NCI-H526 treated with DMSO at 0.1 percent for 48 hours (cell line): ENCODE results near the gene DELE1.

Experiments used
- DNase-seq: peaks from one replicate; lab custom pipeline; 2025; lab: John Stamatoyannopoulos, UW

Gene DELE1

GRCh38 chr5:141957367-141957996, 33.8 kb downstream of the DELE1 start:
- no peak for DNase-seq

- DNase-seq: no peak
These were observed 34.4 kb downstream of the DELE1 start, which contains the start of gene PCDH12 for GRCh38 chr5:141958113-141958512. PCDH12 (minus strand) TSS chr5:141958202; CDS start chr5:141957851, 351 bp downstream.

- no peak for DNase-seq
These were observed 35.0 kb downstream of the DELE1 start for GRCh38 chr5:141958546-141959172.

GRCh38 chr5:141960018-141960417, 36.3 kb downstream of the DELE1 start:
- no peak for DNase-seq

GRCh38 chr5:141960449-141961323, 37.0 kb downstream of the DELE1 start:
- peak; percentile 64 for DNase-seq

- no peak for DNase-seq
These were observed 37.8 kb downstream of the DELE1 start for GRCh38 chr5:141961466-141961865.

GRCh38 chr5:141963701-141964100, 40.0 kb downstream of the DELE1 start:
- DNase-seq: no peak

GRCh38 chr5:141965071-141965470, 41.4 kb downstream of the DELE1 start:
- DNase-seq: no peak

- no peak for DNase-seq
These were observed 42.7 kb downstream of the DELE1 start for GRCh38 chr5:141966275-141966962.

- no peak for DNase-seq
These were observed 43.3 kb downstream of the DELE1 start for GRCh38 chr5:141966963-141967333.

GRCh38 chr5:141968914-141969608, 45.4 kb downstream of the DELE1 start, which contains the start of gene RNF14:
RNF14 (plus strand) TSS chr5:141969105; CDS start chr5:141973589, 4,484 bp downstream.
- DNase-seq: peak; percentile 85

GRCh38 chr5:141969783-141970771, 46.4 kb downstream of the DELE1 start:
- DNase-seq: peak; percentile 89

GRCh38 chr5:141973871-141974595, 50.4 kb downstream of the DELE1 start:
- no peak for DNase-seq

GRCh38 chr5:141976176-141976575, 52.5 kb downstream of the DELE1 start:
- no peak for DNase-seq

GRCh38 chr5:141978389-141978788, 54.7 kb downstream of the DELE1 start:
- DNase-seq: no peak

GRCh38 chr5:141982626-141983025, 59.0 kb downstream of the DELE1 start:
- DNase-seq: no peak

GRCh38 chr5:141986072-141986471, 62.4 kb downstream of the DELE1 start:
- no peak for DNase-seq

GRCh38 chr5:141989720-141990119, 66.0 kb downstream of the DELE1 start:
- no peak for DNase-seq
